Lower lobe of right lung (tissue), 2 donors: ENCODE results near the gene TRMT112. TPM values are rescaled to one million over a fixed set of nuclear protein-coding genes. Genes with fewer than 3 reads are reported as not detected.
A peak's percentile ranks its signal among the peaks of the same experiment; 100 is the strongest.
"Not testable (repeated sequence)": the region's sequence is repeated elsewhere in the genome, so short reads cannot be mapped to it uniquely, and the experiment has no call there.

Experiments
- ATAC-seq, 2 donors: fragments of 200-7000 bp; cut with Tn5 transposase; one replicate each; pipeline ENCODE4 v1.9.1; 2020 to 2022; ENCODE audit warnings: mild to moderate bottlenecking in 2 of 2, moderate library complexity in 2 of 2
- DNase-seq: peaks from one replicate; pipeline ENCODE4 v3.0.0-alpha.2; 2020
- H3K27ac ChIP-seq: fragments of 200-600 bp; one replicate; pipeline ENCODE4 v1.8.0; 2022
- H3K27me3 ChIP-seq: fragments of 200-600 bp; one replicate; pipeline ENCODE4 v1.8.0; 2022; ENCODE audit warnings: low read depth
- H3K36me3 ChIP-seq: fragments of 200-600 bp; one replicate; pipeline ENCODE4 v1.8.0; 2022; ENCODE audit warnings: mild to moderate bottlenecking
- H3K4me1 ChIP-seq: fragments of 200-600 bp; one replicate; pipeline ENCODE4 v1.8.0; 2022
- H3K4me3 ChIP-seq: fragments of 200-600 bp; one replicate; pipeline ENCODE4 v1.8.0; 2022; ENCODE audit warnings: mild to moderate bottlenecking
- H3K9me3 ChIP-seq: fragments of 200-600 bp; one replicate; pipeline ENCODE4 v1.8.0; 2022
- CTCF ChIP-seq: fragments of 200-600 bp; IDR thresholded peaks from one replicate; pipeline ENCODE4 v1.8.0; 2022; ENCODE audit warnings: antibody characterized with exemption, mild to moderate bottlenecking
- intact Hi-C: fragments of 100-400 bp; cut with DNase I; formaldehyde crosslinking; loops from one replicate; pipeline ENCODE4 v1.11.0; 2022
- total RNA-seq: library from RNA; stranded (reverse); fragmentation: NEBNext Ultra II Directional; extraction: Animal tissue kit (Norgen Biotek cat#: 25700); gene quantifications from one replicate; pipeline ENCODE4 v1.2.1, GENCODE V29; 2021
- donor health status: DM: no; HTN: yes; CAD: no; lungs with severe emphysema.

TRMT112 gene
- total RNA-seq, 1 donor from 2014 or later = 178 TPM

GRCh38 chr11:64314146-64314804 is 3.1 kb downstream of the TRMT112 start:
- intact Hi-C loops = no loop called here
- no peaks in the 10 kb centered on the region for H3K9me3 ChIP-seq
- H3K27ac ChIP-seq = peak overlapping the region; percentile 41
- no peaks in the 10 kb centered on the region for H3K27me3 ChIP-seq
- H3K4me1 ChIP-seq = peaks cover 17% of the 10 kb centered on the region
- DNase-seq = no peak
- no peak for ATAC-seq
- TF ChIP-seq CTCF = no peak
- no peak overlapping the region for H3K4me3 ChIP-seq
- peaks cover 28% of the 10 kb centered on the region for H3K36me3 ChIP-seq

DNA sequence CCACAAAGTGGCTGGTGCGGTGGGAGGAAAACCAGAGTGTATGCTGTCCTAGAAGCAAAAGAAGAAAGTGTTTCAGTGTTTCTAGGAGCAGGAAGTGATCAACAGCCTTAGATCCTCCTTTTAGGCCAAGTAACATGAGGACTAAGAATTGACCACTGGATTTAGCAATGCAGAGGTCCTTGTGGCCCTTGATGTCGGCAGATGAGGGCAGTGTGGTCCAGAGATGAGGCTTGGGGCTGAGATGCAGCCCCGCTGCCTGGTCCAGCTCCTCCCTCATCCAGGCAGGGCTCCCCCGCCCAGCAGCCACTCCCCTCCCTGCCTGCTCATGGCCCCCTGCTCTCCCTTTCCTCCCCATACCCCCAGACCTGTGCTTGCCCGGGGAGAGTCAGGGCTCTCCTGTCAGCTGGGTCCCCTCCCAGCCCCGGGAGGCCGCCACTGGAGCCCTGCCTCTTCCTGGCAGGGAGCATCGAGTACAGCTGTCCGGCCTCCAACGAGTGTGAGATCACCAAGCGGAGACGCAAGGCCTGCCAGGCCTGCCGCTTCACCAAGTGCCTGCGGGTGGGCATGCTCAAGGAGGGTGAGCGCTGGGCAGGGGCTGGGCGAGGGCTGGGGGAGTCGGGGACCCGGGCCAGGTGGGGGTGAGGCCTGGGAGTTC is 3.7 kb downstream of the TRMT112 start:
- Histone ChIP-seq H3K4me3 (no peak overlapping the region), H3K9me3 (no peaks in the 10 kb centered on the region), H3K27ac (peak overlapping the region; percentile 41), H3K27me3 (no peaks in the 10 kb centered on the region), H3K4me1 (peaks cover 11% of the 10 kb centered on the region), H3K36me3 (peaks cover 28% of the 10 kb centered on the region)
- no peak for TF ChIP-seq CTCF
- intact Hi-C loops = no loop called here
- no peak for DNase-seq
- ATAC-seq = no peak

GRCh38 chr11:64312947-64313346 is 4.4 kb downstream of the TRMT112 start:
- ATAC-seq (no peak), DNase-seq (no peak)
- no peaks in the 10 kb centered on the region for H3K9me3 ChIP-seq
- peaks cover 30% of the 10 kb centered on the region for H3K36me3 ChIP-seq
- intact Hi-C loops = no loop called here
- TF ChIP-seq CTCF = no peak
- peaks cover 11% of the 10 kb centered on the region for H3K4me1 ChIP-seq
- H3K27ac ChIP-seq = no peak overlapping the region
- H3K27me3 ChIP-seq = no peaks in the 10 kb centered on the region
- no peak overlapping the region for H3K4me3 ChIP-seq

- H3K4me3 ChIP-seq, H3K36me3 ChIP-seq, H3K27me3 ChIP-seq, H3K9me3 ChIP-seq, H3K27ac ChIP-seq, DNase-seq, ATAC-seq, intact Hi-C loops: not testable (repeated sequence)
- H3K4me1 ChIP-seq = peaks cover 22% of the 10 kb centered on the region
Observed at GRCh38 chr11:64307795-64308194, 9.6 kb downstream of the TRMT112 start.

DNA sequence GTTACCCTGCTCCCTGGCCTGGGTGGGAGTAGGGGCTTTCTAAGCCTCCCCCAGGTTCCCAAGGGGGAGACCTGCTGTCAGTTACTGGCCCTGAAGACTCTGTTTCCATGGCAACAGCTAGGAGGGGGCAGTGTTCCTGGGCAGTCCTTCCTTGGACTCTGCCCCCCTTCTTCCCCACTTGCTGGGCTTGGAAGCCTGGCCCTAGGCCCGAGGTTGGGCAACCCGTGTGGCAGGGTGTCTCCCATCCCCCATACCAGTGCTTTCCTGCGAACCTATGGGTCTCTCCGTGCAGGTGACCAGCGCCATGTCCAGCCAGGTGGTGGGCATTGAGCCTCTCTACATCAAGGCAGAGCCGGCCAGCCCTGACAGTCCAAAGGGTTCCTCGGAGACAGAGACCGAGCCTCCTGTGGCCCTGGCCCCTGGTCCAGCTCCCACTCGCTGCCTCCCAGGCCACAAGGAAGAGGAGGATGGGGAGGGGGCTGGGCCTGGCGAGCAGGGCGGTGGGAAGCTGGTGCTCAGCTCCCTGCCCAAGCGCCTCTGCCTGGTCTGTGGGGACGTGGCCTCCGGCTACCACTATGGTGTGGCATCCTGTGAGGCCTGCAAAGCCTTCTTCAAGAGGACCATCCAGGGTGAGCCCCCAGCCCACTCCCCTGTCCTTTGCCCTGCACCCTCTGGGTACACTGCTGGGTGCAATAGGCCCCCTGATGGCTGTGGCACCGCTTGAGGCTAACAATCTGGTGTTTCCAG is 10.3 kb downstream of the TRMT112 start:
- Histone ChIP-seq H3K4me3 (peak overlapping the region; percentile 75), H3K27me3 (no peaks in the 10 kb centered on the region), H3K27ac (peak overlapping the region; percentile 87), H3K4me1 (peaks cover 22% of the 10 kb centered on the region), H3K9me3 (no peaks in the 10 kb centered on the region), H3K36me3 (peaks cover 9% of the 10 kb centered on the region)
- DNase-seq = peak; percentile 74
- ATAC-seq = no peak
- no peak for TF ChIP-seq CTCF
- intact Hi-C loops = no loop called here

GRCh38 chr11:64306563-64306875 is 10.8 kb downstream of the TRMT112 start:
- Histone ChIP-seq H3K36me3 (peaks cover 9% of the 10 kb centered on the region), H3K27me3 (no peaks in the 10 kb centered on the region), H3K4me1 (peaks cover 22% of the 10 kb centered on the region), H3K27ac (peak overlapping the region; percentile 87), H3K4me3 (peak overlapping the region; percentile 75), H3K9me3 (no peaks in the 10 kb centered on the region)
- intact Hi-C loops = no loop called here
- ATAC-seq (no peak), DNase-seq (no peak)
- TF ChIP-seq CTCF = no peak
